Dermis microvascular lymphatic vessel endothelial cell (primary cell): ENCODE data around the gene UNC79. TPM values are rescaled to one million over a fixed set of nuclear protein-coding genes. Genes with fewer than 3 reads are reported as not detected.
"Not testable (repeated sequence)": the region's sequence is repeated elsewhere in the genome, so short reads cannot be mapped to it uniquely, and the experiment has no call there.

Experiments used
- DNase-seq, 2 donors: peaks; one replicate each; pipeline versions ENCODE4 v3.0.0 to v3.0.0-alpha.2; 2010; ENCODE audit warnings: low read depth in 2 of 2
- total RNA-seq: library from RNA; depleted of rRNA; stranded (reverse); fragments of >200 nt; gene quantifications from 2 replicates; pipeline ENCODE4 v1.2.1, GENCODE V29; 2014

The UNC79 gene
- total RNA-seq, 1 donor from 2014 or later, result under 0.01 TPM

DNA sequence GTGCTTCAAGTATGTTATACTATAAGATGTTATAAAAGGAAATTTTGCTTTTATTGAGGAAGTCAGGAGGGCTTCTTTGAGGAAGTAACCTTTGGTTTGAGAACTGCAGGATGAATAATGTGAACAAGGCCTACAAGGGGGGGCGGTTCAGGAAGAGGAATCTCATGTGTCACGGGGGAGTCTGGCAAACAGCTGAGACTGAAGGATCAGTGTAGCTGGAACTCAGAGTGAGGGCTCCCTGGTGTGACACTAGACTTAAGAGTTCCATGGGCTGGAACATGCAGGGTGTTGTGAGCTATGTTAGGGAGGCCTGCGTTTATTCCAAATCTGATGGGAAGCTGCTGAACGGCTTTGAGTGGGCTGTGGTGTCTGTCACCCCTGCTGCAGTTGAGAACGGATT, 62.3 kb downstream of the UNC79 start:
- DNase-seq, result no peak

DNA sequence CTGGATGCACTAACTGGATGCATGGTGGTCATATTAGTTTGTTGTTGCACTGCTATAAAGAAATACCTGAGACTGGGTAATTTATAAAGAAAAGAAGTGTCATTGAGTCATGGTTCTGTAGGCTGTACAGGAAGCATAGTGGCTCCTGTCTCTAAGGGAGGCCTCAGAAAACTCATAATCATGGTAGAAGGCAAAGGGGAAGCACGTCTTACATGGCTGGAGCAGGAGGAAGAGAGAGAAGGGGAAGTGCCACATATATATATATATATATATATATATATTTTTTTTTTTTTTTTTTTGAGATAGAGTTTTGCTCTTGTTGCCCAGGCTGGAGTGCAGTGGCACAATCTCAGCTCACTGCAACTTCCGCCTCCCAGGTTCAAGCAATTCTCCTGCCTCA, 62.9 kb downstream of the UNC79 start:
- not testable (repeated sequence) for DNase-seq

DNA sequence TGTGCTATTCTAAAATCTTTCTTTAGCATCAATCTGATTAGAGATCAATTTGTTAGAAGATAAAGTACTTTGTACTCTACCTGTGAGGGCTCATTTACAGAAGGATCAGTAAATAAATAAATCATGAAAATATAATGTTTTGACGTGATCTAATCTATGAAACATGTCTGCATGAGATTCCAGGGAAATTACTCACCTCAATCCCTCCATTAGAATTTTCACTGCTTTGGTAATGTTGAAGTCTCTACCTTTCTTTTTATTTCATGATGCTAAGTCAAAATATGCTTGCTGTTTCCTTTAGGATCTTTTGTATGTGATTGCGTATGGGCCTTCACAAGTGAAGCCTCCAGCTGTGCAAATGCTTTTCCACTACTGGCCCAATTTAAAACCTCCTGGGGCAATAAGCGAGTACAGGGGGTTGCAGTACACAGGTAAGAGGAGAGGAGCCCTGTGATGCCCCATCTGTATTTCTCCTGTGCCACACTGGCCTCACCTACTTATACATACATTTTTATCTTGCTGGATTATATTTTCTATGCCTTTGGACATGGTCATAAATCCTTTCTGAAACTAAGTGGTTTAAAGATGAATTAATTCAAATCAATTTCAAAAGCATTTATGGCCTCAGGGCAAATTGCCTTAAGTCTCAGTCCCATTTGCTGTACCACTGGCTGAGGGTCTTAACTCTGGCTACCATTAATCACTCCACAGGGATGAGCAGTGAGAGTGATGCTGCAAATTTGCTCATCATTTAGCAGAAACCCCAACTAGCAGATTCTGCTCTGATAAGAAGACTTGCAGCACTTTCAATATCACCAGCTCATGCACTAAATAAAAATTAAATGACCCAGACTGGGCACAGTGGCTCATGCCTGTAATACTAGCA, 66.4 kb downstream of the UNC79 start:
- DNase-seq, result no peak

DNA sequence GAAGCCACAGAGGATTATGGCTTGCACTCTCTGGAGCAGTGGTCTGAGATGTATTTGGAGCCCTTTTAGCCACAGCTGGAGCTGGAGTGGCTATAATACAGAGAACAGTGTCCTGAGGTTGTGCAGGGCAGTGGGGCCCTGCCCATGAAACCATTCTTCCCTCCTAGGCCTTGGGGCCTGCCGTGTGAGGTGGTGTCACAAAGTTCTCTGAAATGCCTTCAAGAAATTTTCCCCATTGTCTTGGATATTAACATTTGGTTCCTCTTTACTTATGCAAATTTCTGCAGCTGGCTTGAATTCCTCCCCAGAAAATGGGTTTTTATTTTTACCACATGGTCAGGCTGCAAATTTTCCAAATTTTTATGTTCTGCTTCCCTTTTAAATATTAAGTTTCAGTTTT, 79.3 kb downstream of the UNC79 start:
- no peak for DNase-seq

DNA sequence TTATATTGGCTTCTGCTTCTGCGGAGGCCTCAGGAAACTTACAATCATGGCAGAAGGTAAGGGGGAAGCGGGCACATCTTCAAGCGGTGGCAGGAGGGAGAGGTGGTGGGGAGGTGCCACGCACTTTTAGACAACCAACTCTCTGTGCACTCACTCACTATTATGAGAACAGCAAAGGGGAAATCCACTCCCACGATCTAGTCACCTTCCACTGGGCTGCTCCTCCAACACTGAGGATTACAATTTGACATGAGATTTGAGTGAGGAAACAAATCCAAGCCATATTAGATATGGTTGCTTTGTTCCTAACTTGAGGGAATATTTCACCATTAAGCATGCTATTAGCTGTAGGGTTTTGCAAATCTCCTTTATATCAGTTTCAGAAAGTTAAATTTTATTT, 80.3 kb downstream of the UNC79 start:
- no peak for DNase-seq

DNA sequence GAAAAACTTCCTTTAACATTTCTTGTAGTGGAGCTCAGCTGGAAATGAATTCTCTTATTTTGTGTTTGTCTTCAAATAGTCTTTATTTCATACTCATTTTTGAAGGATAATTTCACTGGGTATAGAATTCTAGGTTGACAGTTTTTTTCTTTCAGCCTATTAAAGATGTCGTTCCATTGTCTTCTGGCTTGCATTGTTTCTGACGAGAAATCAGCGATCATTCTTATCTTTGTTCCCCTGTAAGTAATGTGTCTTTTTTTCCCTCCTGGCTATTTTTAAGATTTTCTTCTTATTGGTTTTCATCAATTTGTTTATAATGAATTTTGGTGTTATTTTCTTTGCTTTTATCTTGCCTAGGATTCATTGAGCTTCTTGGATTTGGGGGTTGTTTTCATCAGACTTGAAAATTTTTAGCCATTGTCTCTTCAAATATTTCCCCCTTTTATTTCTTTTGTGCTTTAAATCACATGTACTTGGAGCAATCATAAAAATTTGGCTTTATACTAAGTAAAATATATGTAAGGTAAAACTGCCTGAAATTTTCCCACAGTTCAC, 89.4 kb downstream of the UNC79 start:
- DNase-seq, result no peak

DNA sequence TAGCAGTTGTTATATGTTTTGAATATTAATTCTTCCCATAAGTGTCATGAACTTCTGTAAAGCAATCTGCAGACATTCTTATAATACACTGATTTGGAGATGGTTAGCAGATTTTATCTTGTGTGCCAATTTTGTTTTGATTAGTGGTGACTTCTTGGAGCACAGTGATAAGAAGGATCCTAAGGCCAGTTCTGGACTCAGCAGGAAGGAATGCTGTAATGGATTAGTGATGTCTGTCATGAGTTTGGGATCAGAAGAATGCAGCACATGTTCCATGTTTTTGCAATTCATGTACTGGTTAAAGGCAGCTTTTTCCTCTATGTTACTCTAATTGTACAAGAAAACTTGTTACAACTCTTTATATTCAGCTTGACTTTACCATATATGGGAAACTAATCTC, 91.5 kb downstream of the UNC79 start:
- DNase-seq, result no peak

DNA sequence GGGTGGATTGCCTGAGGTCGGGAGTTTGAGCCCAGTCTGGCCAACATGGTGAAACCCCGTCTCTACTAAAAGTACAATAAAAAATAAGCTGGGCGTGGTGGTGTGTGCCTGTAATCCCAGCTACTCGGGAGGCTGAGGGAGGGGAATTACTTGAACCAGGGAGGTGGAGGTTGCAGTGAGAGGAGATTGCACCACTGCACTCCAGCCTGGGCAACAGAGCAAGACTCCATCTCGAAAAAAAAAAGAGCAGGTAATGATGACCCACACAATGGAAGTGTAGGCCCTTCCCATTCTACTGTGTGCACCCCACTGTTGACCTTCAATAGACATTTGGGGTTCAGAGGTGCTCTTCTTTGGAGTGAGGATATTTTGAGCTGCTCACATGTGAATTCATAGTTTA, 94.5 kb downstream of the UNC79 start:
- DNase-seq, result not testable (repeated sequence)

DNA sequence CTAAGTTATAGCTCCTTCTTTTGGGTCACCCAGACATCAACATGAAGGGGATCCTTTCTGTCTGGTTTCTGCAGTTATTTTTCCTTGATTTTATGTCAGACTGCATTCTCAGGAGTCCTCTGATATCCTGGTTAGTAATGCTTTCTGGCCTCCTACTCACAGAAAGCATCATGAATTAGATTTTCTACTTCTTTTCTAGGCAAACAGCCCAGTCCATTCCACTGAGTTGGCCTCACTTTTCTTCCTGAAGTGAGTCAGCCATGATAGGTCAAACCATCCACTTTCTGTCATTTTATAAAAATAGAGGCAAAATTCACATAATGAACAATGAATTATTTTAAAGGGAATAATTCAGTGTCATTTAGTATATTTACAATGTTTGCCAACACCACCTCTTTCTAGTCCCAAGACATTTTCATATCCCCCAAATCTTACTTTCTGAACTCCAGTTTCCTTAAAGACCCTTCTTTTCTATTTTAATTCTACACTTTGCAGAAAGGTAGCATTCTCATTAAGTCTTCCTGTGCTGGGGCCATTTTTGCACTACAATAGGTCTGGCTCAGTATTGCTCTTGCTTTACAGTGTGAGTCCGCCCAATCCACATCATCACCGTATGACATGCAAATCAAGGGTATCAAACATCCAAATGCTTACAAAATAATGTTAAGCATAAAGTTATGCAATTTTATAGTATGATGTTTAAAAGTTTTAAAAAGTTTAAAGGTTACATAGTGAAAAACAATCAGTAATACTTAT, 95.1 kb downstream of the UNC79 start:
- DNase-seq, result no peak

DNA sequence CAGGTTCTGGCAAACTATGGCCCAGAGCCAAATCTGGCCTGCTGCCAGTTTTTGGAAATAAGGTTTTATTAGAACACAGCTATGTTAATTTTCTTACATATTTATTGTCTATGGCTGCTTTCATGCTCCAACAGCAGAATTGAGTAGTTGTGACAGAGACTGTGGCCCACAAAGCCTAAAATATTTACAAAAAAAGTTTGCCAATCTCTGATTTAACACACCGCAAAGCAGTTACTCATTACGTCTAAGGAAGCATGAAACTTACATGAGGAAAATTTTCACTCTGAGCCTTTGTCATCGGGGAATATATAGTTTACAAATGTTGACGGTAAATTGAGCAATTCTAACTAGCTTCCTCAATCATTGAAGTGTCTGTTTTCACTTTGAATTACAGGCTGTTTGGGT, 96.5 kb downstream of the UNC79 start:
- DNase-seq, result no peak

DNA sequence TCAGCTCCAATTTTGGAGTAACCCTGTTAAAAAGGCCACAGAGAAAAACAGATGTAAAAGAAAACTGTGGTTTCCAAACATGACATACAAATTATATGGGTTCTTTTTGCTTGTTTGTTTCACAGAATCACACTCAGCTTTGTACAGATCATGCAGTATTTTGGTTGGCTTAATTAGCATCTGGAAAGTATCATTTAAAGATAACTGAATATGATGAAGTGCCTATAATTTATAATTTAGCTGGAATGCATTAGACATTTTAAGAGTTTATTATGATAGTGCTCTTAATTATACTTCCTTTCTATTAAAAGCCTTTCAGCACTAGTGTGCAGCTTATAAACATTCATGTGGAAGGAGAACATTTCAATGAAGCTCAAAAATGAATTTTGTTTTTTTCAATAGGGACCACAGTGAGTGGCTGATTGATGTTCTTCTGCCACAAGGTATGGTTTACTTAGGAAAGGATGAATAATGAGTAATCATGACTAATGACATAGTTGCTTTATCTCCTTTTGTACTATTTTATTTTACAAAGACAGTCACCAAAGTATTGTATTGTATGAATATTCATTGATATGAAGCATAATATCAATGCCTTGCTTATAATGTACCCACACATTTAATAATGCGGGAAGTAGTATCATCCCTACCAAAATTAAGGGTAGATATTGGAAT, 98.3 kb downstream of the UNC79 start:
- DNase-seq, result no peak

DNA sequence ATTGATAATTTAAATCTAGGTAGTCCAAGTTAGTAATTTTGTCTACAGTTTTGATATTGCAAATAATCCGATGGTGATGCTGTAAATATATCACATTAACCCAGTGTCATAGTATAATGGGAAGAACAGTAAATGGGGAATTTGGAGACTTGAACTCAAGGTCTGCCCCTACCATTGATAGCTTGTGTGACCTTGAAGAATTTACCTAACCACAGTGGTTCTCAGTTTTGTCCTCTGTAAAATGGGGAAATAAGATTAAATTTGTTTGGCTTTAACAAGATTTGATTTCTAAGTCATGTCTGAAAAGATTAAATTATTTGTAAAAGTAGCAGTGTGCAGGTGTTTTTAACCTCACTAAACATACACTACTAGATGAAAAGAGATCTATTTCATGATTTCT, 100.9 kb downstream of the UNC79 start:
- DNase-seq, result no peak

DNA sequence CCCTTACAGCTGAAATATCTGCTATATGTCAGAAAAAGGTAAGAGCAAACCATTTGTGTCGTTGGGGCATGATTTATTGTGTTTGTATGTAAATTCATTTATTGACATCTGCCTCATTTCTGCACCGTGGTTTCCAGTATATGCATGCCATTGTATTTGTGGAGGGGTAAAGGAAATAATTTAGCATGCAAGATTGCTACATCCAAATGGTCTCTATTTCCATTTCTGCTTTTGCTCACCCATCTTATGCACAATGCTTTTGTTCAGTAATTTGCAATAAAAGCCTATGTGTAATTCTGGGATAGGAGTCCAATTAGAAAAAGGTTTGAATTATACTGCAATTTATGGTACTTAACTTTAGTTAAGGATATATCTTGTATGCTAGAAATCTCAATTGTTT, 101.8 kb downstream of the UNC79 start:
- no peak for DNase-seq

DNA sequence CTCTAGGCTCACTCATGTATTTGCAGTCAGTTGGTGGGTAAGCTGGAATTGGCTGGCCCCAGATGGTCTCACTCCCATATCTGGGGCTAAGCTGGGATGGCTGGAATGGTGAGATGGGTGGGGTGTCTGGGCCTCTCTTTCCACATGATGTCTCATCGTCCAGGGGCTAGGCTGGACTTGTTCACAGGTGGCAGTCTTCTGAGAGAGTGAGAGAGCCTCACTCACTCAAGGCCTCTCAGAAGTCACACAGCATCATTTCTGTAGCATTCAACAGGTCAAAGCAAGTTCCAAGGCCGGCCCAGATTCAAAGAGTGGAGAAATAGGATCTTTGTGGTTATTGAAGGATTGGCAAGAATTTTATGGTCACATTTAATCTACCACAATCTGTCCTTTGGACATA, 102.7 kb downstream of the UNC79 start:
- DNase-seq, result no peak

DNA sequence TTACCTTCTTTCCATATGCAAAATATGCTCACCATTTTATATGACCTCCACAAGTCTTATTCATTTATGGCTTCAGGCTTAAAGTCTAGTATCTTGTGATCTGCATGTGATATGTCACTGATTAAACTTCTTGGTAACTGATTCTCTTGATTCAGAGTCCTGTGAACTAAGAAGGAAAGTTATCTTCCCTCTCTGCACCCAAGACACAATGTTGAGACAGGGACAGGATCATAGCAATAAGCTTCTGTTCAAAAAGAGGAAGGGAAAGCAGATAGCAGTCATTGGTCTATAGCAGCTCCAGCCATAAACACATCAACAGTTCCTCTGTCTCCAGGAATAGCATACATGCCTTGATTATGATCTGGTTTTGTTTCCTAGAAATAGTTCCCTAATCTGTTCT, 103.1 kb downstream of the UNC79 start:
- DNase-seq, result no peak

DNA sequence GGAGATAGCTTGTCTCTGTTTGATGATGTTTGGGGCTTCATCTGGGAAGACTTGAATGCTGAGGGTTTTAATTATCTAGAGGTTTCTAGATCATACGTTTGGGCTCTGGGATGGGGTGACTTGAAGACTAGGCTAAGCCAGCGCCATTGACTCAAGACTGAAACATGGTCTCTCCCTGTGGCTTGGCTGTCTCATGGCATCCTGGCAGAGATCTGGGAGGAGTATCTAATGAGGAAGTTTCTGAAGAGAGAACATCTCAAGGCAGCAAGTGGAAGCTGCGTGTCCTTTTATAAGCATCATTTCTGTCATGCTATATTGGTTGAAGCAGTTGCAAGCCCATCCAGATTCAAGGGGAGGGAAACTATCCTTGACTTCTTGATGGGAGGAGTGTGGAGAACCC, 104.8 kb downstream of the UNC79 start:
- no peak for DNase-seq

DNA sequence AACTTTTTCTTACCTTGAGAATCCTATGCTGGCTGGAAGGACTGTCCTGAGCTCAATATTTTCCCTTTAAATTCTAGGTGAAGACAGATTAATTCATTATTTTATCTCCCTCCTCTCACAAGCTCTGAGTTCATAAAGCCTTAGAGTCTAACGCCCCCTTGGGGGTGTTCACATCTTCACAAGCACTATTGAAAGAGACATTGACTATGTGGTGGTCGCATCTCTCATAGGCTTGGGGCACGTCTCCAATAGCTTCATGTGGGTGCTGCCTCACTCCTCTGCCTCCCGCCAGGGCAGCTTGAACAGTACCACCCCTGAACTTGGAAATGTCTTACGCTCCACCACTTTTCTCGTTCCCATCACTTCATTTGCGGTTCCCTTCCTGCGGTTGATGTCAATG, 106.2 kb downstream of the UNC79 start:
- peak in 1 of 2 donors; percentile 34 for DNase-seq

DNA sequence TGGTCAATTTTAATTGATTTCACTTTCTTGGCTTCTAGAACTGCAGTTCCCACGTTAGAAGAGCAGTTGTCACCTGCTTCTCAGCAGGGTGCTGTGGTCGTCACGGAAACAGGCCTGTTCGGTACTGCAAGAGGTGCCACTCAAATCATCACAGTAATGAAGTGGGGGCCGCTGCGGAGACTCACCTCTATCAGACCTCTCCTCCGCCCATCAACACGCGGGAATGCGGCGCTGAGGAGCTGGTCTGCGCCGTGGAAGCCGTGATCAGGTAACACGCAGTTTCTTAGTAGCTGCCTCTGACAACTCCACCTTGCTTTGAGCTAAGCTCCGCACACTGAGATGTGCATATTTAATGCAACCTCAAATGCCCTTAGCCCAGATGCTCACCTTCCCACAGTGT, 107.2 kb downstream of the UNC79 start:
- no peak for DNase-seq

DNA sequence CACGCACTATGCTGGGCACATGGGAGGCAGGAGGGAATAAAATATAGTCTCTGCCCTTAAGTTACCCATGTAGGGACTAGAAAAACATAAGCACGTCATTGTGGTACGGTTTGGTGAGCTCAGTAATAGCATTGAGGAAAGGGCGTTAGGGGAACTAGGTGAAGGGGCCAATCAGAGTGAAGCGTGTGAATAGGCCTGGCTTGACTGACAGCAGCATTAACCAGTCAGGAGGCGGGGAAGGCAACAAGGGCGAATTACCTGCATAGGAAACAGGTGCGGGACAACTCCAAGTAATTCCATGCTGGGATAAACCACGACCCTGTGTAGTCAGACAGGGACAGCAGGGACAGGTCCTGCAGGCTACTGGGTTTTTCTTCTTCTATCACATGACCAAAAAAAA, 107.7 kb downstream of the UNC79 start:
- DNase-seq, result peak in 1 of 2 donors; percentile 16

DNA sequence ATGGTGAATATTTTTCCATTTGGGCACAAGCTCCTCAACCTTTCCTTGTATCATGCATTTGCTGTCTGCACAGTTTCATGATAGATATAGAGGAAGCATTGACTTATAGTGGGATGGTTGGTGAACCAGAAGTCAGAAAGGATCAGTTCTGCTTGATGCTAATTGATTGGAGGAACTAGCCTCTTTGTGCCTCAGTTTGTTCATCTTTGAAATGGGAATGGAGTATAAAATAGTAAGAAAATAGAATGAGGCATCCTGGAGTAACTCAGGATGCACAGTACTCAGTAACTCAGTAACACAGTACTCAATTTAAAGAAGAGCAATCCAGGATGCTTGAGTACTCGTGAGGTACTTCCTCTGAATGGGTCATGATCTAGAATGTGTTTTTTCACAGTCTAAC, 109.5 kb downstream of the UNC79 start:
- DNase-seq, result no peak

DNA sequence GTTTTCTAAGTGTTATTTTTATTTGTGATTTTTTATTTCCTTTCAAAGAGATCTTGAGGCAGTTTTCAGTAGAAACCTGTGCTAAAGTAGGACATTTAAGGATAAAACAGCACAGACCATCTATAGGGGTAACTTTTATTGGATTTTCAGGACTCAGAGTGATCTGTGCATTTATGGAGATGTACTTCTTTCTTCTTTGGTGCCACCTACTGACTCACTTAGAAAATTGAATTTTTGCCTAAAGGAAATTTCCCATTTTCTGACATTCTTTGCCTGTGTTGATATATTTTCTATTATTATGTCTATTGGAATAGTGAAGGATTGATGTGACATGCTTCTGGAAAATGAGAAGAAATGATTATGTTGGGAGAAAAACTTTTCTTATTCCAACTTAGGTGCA, 113.0 kb downstream of the UNC79 start:
- DNase-seq, result peak in 1 of 2 donors; percentile 36

DNA sequence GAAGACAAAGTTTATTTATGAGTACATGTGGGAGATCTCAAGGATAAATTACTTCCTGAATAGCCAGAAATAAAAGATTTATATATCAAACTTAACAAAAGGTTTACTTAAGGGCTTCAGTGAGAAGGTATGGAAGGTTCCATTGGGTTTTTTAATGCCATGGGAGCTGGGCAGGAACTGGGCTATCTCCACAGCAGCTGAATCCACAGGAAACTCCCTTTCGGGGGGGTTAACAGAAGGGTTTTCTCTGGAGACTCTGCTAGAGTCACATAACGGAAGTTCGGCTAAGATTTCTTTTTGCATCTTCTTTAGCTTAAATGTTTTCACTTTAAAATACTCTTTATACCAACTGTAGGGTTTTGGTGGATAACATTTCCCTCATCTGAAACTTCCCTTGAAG, 113.5 kb downstream of the UNC79 start:
- no peak for DNase-seq
